GM13977 (cell line): ENCODE measurements around the gene UNC13B.

Experiments
- DNase-seq: peaks from one replicate; pipeline ENCODE4 v3.0.0; 2012; ENCODE audit warnings: low spot score
- in situ Hi-C: fragments of 300-500 bp; cut with MboI; formaldehyde crosslinking; loops from one replicate; pipeline ENCODE4 v1.12.0; 2022; ENCODE audit warnings: low sequenced_read_pairs, low pct_unique_long_range_greater_than_20kb, mixed read lengths, inconsistent platforms; ENCODE audit not compliant: unreplicated experiment
- TF ChIP-seq, protein P1 (sequence below): IDR thresholded peaks from 2 replicates; pipeline ENCODE4 v1.5.1; 2012; ENCODE audit warnings: mild to moderate bottlenecking, control low read depth; ENCODE audit not compliant: insufficient read depth; ENCODE audit errors: extremely low read depth, missing control alignments

UNC13B gene

DNA sequence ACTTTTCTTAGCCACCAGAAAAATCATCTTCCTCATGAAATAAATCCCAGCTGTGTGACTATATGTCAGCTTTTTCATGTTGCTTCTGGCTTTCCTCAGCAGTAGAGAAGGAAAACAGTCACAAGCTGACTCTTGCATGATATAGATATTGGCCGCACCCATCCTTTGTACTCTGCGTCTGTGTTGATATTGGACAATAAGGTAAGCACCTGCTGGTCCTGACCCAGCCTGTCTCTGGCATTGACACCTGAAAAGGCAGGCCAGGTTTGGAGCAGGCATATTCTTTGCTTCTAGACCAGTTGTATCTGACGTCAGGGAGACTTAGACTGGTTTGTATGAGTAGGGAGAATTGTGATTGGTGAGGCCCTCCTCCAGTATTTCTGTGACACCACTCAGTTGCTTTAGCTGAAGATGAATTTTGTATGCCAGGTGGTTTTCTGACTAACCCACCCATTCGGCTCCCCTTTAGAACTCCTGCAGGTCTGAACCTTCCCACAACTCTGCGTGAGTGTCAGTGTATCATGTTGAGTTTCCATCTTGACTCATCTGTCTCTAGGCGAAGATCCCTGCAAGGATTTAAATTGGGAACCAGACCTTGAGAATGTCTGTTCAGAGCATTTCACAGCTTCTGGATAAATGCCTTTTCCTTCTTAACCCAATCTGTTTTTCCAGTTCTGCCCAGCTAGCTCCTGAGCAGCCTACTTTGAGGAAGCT is 176.9 kb downstream of the UNC13B start:
- TF ChIP-seq, protein P1, sequence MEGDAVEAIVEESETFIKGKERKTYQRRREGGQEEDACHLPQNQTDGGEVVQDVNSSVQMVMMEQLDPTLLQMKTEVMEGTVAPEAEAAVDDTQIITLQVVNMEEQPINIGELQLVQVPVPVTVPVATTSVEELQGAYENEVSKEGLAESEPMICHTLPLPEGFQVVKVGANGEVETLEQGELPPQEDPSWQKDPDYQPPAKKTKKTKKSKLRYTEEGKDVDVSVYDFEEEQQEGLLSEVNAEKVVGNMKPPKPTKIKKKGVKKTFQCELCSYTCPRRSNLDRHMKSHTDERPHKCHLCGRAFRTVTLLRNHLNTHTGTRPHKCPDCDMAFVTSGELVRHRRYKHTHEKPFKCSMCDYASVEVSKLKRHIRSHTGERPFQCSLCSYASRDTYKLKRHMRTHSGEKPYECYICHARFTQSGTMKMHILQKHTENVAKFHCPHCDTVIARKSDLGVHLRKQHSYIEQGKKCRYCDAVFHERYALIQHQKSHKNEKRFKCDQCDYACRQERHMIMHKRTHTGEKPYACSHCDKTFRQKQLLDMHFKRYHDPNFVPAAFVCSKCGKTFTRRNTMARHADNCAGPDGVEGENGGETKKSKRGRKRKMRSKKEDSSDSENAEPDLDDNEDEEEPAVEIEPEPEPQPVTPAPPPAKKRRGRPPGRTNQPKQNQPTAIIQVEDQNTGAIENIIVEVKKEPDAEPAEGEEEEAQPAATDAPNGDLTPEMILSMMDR: no peak
- in situ Hi-C loops: no loop called here
- DNase-seq: no peak

- TF ChIP-seq, protein P1: no peak
- in situ Hi-C loops: no loop called here
- DNase-seq: no peak
These were observed 178.2 kb downstream of the UNC13B start for GRCh38 chr9:35340046-35340445.

DNA sequence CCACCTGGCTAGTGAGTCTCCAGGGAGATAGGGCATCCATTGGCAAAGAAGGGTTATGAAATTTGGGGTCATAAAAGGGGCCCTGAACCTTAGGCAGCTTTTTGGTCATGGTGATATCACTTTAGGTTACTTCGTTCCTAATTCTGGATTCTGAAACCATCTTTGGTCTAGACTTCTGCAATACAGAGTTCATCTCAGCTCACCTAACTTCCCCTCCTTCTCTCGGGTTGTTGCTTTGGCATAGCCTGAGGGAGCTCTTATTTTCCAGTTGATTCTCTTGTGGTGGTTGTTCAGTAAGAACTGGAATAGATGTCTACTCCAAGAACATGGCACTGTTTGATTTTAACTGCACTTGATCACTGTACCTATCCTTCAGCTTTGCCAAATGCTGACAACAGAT is 179.2 kb downstream of the UNC13B start:
- DNase-seq: no peak
- TF ChIP-seq, protein P1: no peak
- in situ Hi-C loops: no loop called here

DNA sequence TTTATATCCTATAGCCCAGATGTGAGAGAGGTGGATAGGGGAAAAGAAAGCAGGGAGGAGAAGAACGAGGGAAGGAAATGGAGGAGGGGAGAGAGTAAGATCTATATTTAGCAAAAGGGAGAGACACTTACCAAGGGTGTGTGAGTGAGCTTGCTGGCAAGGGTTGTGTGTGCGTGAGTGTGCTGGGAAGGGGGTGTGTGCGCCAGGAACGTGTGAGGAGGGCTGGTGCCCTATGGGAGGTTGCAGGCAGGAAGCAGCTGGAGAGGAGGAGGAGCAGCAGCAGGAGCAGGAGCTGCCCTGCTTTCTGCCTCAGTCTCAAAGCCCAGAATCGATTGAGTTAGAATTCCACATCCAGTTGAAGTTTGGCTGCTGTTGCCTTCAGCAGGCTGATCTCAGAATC is 179.8 kb downstream of the UNC13B start:
- in situ Hi-C loops: no loop called here
- DNase-seq: no peak
- TF ChIP-seq, protein P1: no peak

DNA sequence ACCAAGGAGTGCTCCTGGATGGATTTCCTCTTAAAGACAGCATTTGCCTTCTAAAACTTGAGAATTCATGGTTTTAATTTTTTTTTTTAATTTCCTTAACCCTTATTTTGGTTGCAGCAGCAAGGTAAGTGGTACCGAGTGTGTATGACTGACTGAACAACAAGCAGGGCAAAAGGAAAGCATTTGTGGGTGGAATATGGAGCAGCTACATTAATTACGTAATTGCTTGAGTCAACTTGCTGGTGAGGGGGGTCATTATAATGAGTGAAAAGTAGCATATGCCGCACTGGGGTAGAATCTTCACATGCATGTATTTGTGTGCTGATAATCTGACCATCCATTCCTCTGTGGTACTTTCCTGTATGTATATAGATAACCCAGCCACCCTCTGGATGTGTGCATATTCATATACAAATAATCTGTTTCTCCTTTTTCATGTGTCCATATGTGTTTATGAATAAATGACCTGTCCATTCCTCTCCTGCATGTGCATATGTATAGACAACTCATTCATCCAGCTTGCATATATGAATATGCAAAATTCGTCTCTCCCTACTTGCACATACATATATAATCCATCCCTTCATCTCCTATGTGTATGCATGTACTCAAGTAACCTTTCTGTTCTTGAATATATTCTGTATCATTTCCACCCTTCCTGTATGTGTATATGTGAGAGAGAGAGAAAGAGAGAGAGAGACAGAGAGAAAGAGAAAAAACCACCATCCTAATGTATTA is 180.6 kb downstream of the UNC13B start:
- TF ChIP-seq, protein P1: no peak
- no peak for DNase-seq
- in situ Hi-C loops: no loop called here

DNA sequence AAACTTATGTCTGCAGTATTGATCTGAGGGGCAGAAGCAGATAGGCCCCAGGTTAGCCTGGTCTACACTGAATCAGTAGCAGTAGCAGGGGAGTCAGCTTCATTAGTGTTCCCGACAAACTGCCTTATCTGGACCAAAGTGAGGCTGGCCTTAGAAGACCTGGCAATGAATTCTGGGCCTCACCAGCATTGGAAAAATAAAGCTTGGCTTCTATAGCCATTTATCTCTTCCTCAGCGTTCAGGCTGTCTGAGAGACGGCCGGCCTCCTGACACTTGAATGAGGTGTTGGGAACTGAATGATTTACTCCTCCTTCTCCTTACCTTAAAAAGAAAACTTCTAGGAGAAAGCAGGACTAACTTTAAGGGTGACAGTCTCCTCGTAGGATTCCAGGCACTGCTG is 186.3 kb downstream of the UNC13B start:
- TF ChIP-seq, protein P1: no peak
- no peak for DNase-seq
- in situ Hi-C loops: no loop called here
